OCI-LY1 (cell line): Measurements from ENCODE around the gene GJB3.

ENCODE experiments used
- H2AFZ ChIP-seq: fragments of 200-600 bp; sonication (generic), shearing (Covaris generic); 2 replicates; pipeline ENCODE4 v1.6.0; 2014; ENCODE audit warnings: antibody characterized with exemption, mild to moderate bottlenecking, low read length
- H3F3A ChIP-seq: fragments of 200-600 bp; sonication (generic), shearing (Covaris generic); 2 replicates; pipeline ENCODE4 v1.6.0; 2014; ENCODE audit warnings: mild to moderate bottlenecking, antibody characterized with exemption, low read length, moderate library complexity; ENCODE audit not compliant: insufficient read depth
- H3K27ac ChIP-seq: fragments of 200-600 bp; sonication (generic); 2 replicates; pipeline ENCODE4 v1.5.1; 2014; ENCODE audit warnings: low read length, mixed run types, mild to moderate bottlenecking, low read depth; ENCODE audit not compliant: poor library complexity, severe bottlenecking
- H3K27me3 ChIP-seq: fragments of 200-600 bp; sonication (generic); 2 replicates; pipeline ENCODE4 v1.6.0; 2014; ENCODE audit warnings: antibody characterized with exemption, mild to moderate bottlenecking, low read length, moderate library complexity; ENCODE audit not compliant: insufficient read depth
- H3K36me3 ChIP-seq: fragments of 200-600 bp; sonication (generic); 2 replicates; pipeline ENCODE4 v1.6.1; 2014; ENCODE audit warnings: mild to moderate bottlenecking, antibody characterized with exemption, low read length, moderate library complexity, mixed read lengths; ENCODE audit not compliant: insufficient read depth
- H3K4me1 ChIP-seq: fragments of 200-600 bp; sonication (generic); 2 replicates; pipeline ENCODE4 v1.5.1; 2014; ENCODE audit warnings: mild to moderate bottlenecking, low read length, moderate library complexity; ENCODE audit not compliant: insufficient read depth, severe bottlenecking
- H3K4me2 ChIP-seq: fragments of 200-600 bp; sonication (generic), shearing (Covaris generic); 2 replicates; pipeline ENCODE4 v1.6.1; 2014; ENCODE audit warnings: low read length
- H3K4me3 ChIP-seq: fragments of 200-600 bp; sonication (generic); 2 replicates; pipeline ENCODE4 v1.5.1; 2014; ENCODE audit warnings: low read length, low read depth, mild to moderate bottlenecking, mixed read lengths; ENCODE audit not compliant: poor library complexity, severe bottlenecking
- H3K79me2 ChIP-seq: fragments of 200-600 bp; shearing (Covaris generic); 2 replicates; pipeline ENCODE4 v1.6.1; 2016; ENCODE audit warnings: mixed run types, low read length, mixed read lengths; ENCODE audit not compliant: insufficient read depth
- H3K9ac ChIP-seq: fragments of 200-600 bp; sonication (generic), shearing (Covaris generic); 2 replicates; pipeline ENCODE4 v1.6.1; 2014; ENCODE audit warnings: mild to moderate bottlenecking, low read length, mixed read lengths
- H3K9me2 ChIP-seq: fragments of 200-600 bp; sonication (generic), shearing (Covaris generic); 2 replicates; pipeline ENCODE4 v1.6.1; 2014; ENCODE audit warnings: low read depth, mild to moderate bottlenecking, low read length, mixed read lengths
- H3K9me3 ChIP-seq: fragments of 200-600 bp; shearing (Covaris generic); 2 replicates; pipeline ENCODE4 v1.6.1; 2014; ENCODE audit warnings: low read length, mixed read lengths
- H4K20me1 ChIP-seq: fragments of 200-600 bp; sonication (generic), shearing (Covaris generic); 2 replicates; pipeline ENCODE4 v1.6.0; 2016; ENCODE audit warnings: mild to moderate bottlenecking, low read length; ENCODE audit not compliant: insufficient read depth
- EZH2 ChIP-seq: fragments of 200-600 bp; sonication (generic), shearing (Covaris generic); IDR thresholded peaks from 2 replicates; pipeline ENCODE4 v1.8.0; 2017; ENCODE audit warnings: borderline replicate concordance, mixed run types, mild to moderate bottlenecking, antibody characterized with exemption, low read length, moderate library complexity, mixed read lengths
- TF ChIP-seq, protein P1 (sequence below): fragments of 200-600 bp; sonication (generic), shearing (Covaris generic); IDR thresholded peaks from 2 replicates; pipeline ENCODE4 v1.5.1; 2017; ENCODE audit warnings: mild to moderate bottlenecking, antibody characterized with exemption, low read length, moderate library complexity, mixed read lengths

The GJB3 gene

GRCh38 chr1:34786521-34787325 is 5.7 kb downstream of the GJB3 start:
- TF ChIP-seq, protein P1, sequence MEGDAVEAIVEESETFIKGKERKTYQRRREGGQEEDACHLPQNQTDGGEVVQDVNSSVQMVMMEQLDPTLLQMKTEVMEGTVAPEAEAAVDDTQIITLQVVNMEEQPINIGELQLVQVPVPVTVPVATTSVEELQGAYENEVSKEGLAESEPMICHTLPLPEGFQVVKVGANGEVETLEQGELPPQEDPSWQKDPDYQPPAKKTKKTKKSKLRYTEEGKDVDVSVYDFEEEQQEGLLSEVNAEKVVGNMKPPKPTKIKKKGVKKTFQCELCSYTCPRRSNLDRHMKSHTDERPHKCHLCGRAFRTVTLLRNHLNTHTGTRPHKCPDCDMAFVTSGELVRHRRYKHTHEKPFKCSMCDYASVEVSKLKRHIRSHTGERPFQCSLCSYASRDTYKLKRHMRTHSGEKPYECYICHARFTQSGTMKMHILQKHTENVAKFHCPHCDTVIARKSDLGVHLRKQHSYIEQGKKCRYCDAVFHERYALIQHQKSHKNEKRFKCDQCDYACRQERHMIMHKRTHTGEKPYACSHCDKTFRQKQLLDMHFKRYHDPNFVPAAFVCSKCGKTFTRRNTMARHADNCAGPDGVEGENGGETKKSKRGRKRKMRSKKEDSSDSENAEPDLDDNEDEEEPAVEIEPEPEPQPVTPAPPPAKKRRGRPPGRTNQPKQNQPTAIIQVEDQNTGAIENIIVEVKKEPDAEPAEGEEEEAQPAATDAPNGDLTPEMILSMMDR, result peak; percentile 71
- TF ChIP-seq EZH2, result no peak
- no peaks in the 10 kb centered on the region for H3K79me2 ChIP-seq
- no peaks in the 10 kb centered on the region for H3K4me1 ChIP-seq
- H2AFZ ChIP-seq, result no peak overlapping the region
- no peak overlapping the region for H3K27ac ChIP-seq
- no peaks in the 10 kb centered on the region for H3F3A ChIP-seq
- no peaks in the 10 kb centered on the region for H3K9me3 ChIP-seq
- H3K36me3 ChIP-seq, result no peaks in the 10 kb centered on the region
- no peak overlapping the region for H3K4me2 ChIP-seq
- no peaks in the 10 kb centered on the region for H4K20me1 ChIP-seq
- no peaks in the 10 kb centered on the region for H3K9me2 ChIP-seq
- peaks cover 2% of the 10 kb centered on the region for H3K27me3 ChIP-seq
- no peak overlapping the region for H3K4me3 ChIP-seq
- H3K9ac ChIP-seq, result no peak overlapping the region

DNA sequence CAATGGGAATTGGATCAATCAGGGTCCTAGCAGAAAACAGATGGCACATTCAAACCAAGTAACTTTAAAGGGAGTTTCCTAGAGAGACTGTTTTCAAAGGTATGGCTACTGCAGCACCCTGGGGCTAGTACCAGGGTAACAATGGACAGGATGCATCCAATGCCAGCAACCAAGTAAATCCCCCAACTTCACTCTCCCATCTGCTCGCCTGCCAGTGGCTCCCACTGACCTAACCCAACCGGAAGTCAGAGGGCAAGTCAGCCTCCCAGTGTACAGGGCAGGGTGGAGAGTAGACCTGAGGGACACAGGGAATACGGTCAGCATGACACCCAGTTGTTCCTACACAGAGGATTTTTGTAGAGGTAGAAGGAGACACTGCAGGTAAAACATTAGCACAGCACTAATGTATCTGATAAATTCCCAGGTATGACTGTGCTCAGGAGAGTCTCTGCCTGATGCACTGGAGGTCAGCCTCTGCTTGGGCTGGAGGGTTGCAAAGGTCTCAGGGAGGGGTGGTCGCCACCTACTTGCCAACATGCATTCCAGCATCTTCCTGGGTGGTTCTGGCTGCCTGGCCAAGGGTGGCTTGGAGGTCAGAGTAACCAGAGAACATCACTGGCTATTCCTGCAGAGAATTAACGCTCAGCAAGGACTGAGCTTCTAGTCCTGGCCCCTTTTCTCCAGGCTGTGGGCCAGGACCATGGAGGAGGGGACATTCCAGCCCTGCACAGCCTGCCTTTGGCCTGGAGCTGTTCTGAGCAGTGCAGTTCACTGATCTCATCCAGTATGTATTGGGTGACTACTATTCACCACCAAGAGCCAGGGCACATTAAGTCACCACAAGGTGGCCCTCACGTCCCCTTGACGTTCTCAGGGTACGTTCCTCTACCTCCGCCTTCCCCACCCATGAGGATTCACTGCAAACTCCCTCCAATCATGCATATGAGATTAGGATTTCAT is 6.7 kb downstream of the GJB3 start:
- Histone ChIP-seq H2AFZ (no peak overlapping the region), H4K20me1 (no peaks in the 10 kb centered on the region), H3K4me2 (no peak overlapping the region), H3F3A (no peaks in the 10 kb centered on the region), H3K4me1 (no peaks in the 10 kb centered on the region), H3K27me3 (peaks cover 7% of the 10 kb centered on the region), H3K36me3 (no peaks in the 10 kb centered on the region), H3K4me3 (no peak overlapping the region), H3K79me2 (no peaks in the 10 kb centered on the region), H3K9ac (no peak overlapping the region), H3K27ac (no peak overlapping the region), H3K9me2 (no peaks in the 10 kb centered on the region), H3K9me3 (no peaks in the 10 kb centered on the region)
- no peak for TF ChIP-seq EZH2
- TF ChIP-seq, protein P1, result peak; percentile 52

GRCh38 chr1:34790985-34791384 is 10.0 kb downstream of the GJB3 start:
- Histone ChIP-seq H3K36me3 (no peaks in the 10 kb centered on the region), H2AFZ (no peak overlapping the region), H3K4me2 (no peak overlapping the region), H3K79me2 (no peaks in the 10 kb centered on the region), H3K9me3 (no peaks in the 10 kb centered on the region), H3F3A (no peaks in the 10 kb centered on the region), H3K4me1 (no peaks in the 10 kb centered on the region), H4K20me1 (no peaks in the 10 kb centered on the region), H3K4me3 (no peak overlapping the region), H3K27me3 (peaks cover 14% of the 10 kb centered on the region), H3K9me2 (no peaks in the 10 kb centered on the region), H3K27ac (no peak overlapping the region), H3K9ac (no peak overlapping the region)
- TF ChIP-seq EZH2, result no peak
- TF ChIP-seq, protein P1, result no peak
